ENCODE measurements around the gene VIM. TPM values are rescaled to one million over a fixed set of nuclear protein-coding genes. Genes with fewer than 3 reads are reported as not detected.

Gene VIM
- polyA plus RNA-seq, 1 experiment = 5,431 TPM

DNA sequence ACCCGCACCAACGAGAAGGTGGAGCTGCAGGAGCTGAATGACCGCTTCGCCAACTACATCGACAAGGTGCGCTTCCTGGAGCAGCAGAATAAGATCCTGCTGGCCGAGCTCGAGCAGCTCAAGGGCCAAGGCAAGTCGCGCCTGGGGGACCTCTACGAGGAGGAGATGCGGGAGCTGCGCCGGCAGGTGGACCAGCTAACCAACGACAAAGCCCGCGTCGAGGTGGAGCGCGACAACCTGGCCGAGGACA, 1.6 kb downstream of the VIM start:
- no peaks in the 10 kb centered on the region for H3K27me3 ChIP-seq (ENCODE audit: control insufficient read depth, insufficient read depth, low read length)
- H3K36me3 ChIP-seq (ENCODE audit: control insufficient read depth, insufficient read depth, low read length) = peaks cover 13% of the 10 kb centered on the region
- no peak for DNase-seq (ENCODE audit: low read depth)
- CTCF ChIA-PET = interaction anchor here (0.6 to 2.2 kb wide), 14 partner anchors 9 to 385 kb away, joined by 3 to 6 read pairs (median 3); no protein-coding TSS in a partner anchor
- peak overlapping the region; percentile 98 for H3K4me3 ChIP-seq (ENCODE audit: low read depth, low read length)
- POLR2A ChIA-PET = interaction anchor here (0.6 to 1.4 kb wide), 6 partner anchors 14 to 412 kb away, joined by 3 to 6 read pairs (median 4); no protein-coding TSS in a partner anchor
- no peak for TF ChIP-seq CTCF (IDR thresholded peaks at IDR 0.05; ENCODE audit: insufficient read depth, low read depth, low read length)

DNA sequence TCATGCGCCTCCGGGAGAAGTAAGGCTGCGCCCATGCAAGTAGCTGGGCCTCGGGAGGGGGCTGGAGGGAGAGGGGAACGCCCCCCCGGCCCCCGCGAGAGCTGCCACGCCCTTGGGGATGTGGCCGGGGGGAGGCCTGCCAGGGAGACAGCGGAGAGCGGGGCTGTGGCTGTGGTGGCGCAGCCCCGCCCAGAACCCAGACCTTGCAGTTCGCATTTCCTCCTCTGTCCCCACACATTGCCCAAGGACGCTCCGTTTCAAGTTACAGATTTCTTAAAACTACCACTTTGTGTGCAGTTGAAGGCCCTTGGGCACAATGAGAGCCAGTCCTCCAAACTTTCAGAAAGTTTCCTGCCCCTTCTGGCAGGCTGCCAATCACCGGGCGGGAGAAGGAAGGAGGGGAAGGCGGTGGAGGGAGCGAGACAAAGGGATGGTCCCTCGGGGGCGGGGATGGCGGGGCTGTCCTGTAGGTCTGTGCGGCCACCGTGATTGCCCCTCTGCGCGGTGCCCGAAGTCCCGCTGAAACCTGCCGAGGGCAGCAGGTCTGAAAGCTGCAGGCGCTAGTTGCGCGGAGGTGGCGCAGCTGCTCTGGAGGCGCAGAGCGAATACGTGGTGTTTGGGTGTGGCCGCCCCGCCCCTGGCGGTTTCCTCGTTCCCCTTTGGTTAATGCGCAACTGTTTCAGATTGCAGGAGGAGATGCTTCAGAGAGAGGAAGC, 2.1 kb downstream of the VIM start:
- TF ChIP-seq CTCF (IDR thresholded peaks at IDR 0.05; ENCODE audit: insufficient read depth, low read depth, low read length) = no peak
- POLR2A ChIA-PET = interaction anchor here (0.6 to 1.4 kb wide), 11 partner anchors 15 to 640 kb away, joined by 3 to 7 read pairs (median 5); no protein-coding TSS in a partner anchor
- Histone ChIP-seq H3K4me3 (ENCODE audit: low read depth, low read length) (peak overlapping the region; percentile 98), H3K27me3 (ENCODE audit: control insufficient read depth, insufficient read depth, low read length) (no peaks in the 10 kb centered on the region), H3K36me3 (ENCODE audit: control insufficient read depth, insufficient read depth, low read length) (peaks cover 15% of the 10 kb centered on the region)
- no peak for DNase-seq (ENCODE audit: low read depth)
- CTCF ChIA-PET = interaction anchor here (0.6 to 2.2 kb wide), 19 partner anchors 10 to 386 kb away, joined by 3 to 6 read pairs (median 3); no protein-coding TSS in a partner anchor

DNA sequence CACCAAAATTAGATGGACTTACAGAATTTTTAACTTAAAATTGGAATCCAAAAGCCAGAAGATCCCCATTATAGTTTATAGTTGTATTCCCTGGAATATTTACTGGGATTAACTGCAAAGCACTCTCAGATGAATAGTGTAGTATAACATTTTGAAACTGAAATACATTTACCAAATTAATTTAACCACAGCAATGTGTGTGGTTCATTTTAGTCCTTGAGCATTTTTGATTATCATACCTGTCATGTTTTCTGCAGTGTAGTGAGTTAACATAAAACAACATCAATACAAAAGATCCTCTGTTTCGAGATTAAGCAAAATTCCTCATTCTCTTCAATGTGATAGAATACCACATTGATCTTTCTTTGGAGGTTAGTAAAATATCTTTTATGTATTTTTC, 3.7 kb downstream of the VIM start:
- peak overlapping the region; percentile 98 for H3K4me3 ChIP-seq (ENCODE audit: low read depth, low read length)
- TF ChIP-seq CTCF (IDR thresholded peaks at IDR 0.05; ENCODE audit: insufficient read depth, low read depth, low read length) = no peak
- ChIA-PET CTCF (interaction anchor here (0.9 to 2.2 kb wide), 4 partner anchors 11 to 31 kb away, joined by 3 to 6 read pairs (median 4); no protein-coding TSS in a partner anchor), POLR2A (no interaction called here)
- H3K36me3 ChIP-seq (ENCODE audit: control insufficient read depth, insufficient read depth, low read length) = peaks cover 21% of the 10 kb centered on the region
- H3K27me3 ChIP-seq (ENCODE audit: control insufficient read depth, insufficient read depth, low read length) = no peaks in the 10 kb centered on the region
- no peak for DNase-seq (ENCODE audit: low read depth)

- Histone ChIP-seq H3K4me3 (ENCODE audit: low read depth, low read length) (peak overlapping the region; percentile 98), H3K36me3 (ENCODE audit: control insufficient read depth, insufficient read depth, low read length) (peaks cover 21% of the 10 kb centered on the region), H3K27me3 (ENCODE audit: control insufficient read depth, insufficient read depth, low read length) (no peaks in the 10 kb centered on the region)
- CTCF ChIA-PET = interaction anchor here (1.7 kb wide), 1 partner anchor 24 kb away, joined by 5 read pairs; no protein-coding TSS in a partner anchor
- DNase-seq (ENCODE audit: low read depth) = no peak
- POLR2A ChIA-PET = interaction anchor here (0.6 to 0.9 kb wide), 2 partner anchors 246 to 340 kb away, joined by 3 read pairs; no protein-coding TSS in a partner anchor
- no peak for TF ChIP-seq CTCF (IDR thresholded peaks at IDR 0.05; ENCODE audit: insufficient read depth, low read depth, low read length)
Observed at GRCh38 chr10:17232276-17232960, 4.4 kb downstream of the VIM start.
